MCF 10A (cell line): ENCODE results near the gene FOXC2. TPM values are rescaled to one million over a fixed set of nuclear protein-coding genes. Genes with fewer than 3 reads are reported as not detected.
"Not testable (repeated sequence)": the region's sequence is repeated elsewhere in the genome, so short reads cannot be mapped to it uniquely, and the experiment has no call there.

Source experiments
- BruUV-seq: library from RNA; stranded (reverse); fragments of 400-500 nt; replicated peaks from 2 replicates; lab custom pipeline; 2021; lab: Mats Ljungman, UMichigan
- CTCF ChIA-PET: fragments of 300-600 bp; sonication (Branson Sonifier 250); formaldehyde crosslinking; extraction: SDS; loops from one replicate; lab custom pipeline; 2021; ENCODE audit warnings: antibody characterized with exemption, inconsistent platforms; lab: Yijun Ruan, JAX
- POLR2A ChIA-PET: fragments of 300-600, 350-650 bp; sonication (Branson Sonifier 250); formaldehyde crosslinking; extraction: SDS; loops from one replicate; lab custom pipeline; 2020; ENCODE audit warnings: antibody characterized with exemption, inconsistent platforms; lab: Yijun Ruan, JAX
- DNase-seq: peaks from one replicate; pipeline ENCODE4 v3.0.0-alpha.2; 2018; ENCODE audit not compliant: unreplicated experiment
- H3K27ac Mint-ChIP-seq: one replicate; pipeline ENCODE4 v1.8.0; 2022; ENCODE audit warnings: mild to moderate bottlenecking, low read depth, mixed read lengths; ENCODE audit not compliant: unreplicated experiment
- H3K27me3 Mint-ChIP-seq: one replicate; pipeline ENCODE4 v1.8.0; 2022; ENCODE audit warnings: mixed read lengths; ENCODE audit not compliant: insufficient read depth, unreplicated experiment
- H3K36me3 Mint-ChIP-seq: one replicate; pipeline ENCODE4 v1.8.0; 2022; ENCODE audit warnings: mild to moderate bottlenecking, moderate library complexity, mixed read lengths; ENCODE audit not compliant: insufficient read depth, unreplicated experiment
- H3K4me1 Mint-ChIP-seq: one replicate; pipeline ENCODE4 v1.8.0; 2022; ENCODE audit warnings: mixed read lengths; ENCODE audit not compliant: insufficient read depth, unreplicated experiment
- H3K4me3 Mint-ChIP-seq: one replicate; pipeline ENCODE4 v1.8.0; 2022; ENCODE audit warnings: mild to moderate bottlenecking, moderate library complexity, mixed read lengths; ENCODE audit not compliant: unreplicated experiment
- H3K9me3 Mint-ChIP-seq: one replicate; pipeline ENCODE4 v1.8.0; 2022; ENCODE audit warnings: mixed read lengths; ENCODE audit not compliant: unreplicated experiment
- CTCF ChIP-seq: fragments of 200-600 bp; IDR thresholded peaks from one replicate; pipeline ENCODE4 v1.8.0; 2022; ENCODE audit warnings: antibody characterized with exemption, mild to moderate bottlenecking; ENCODE audit not compliant: unreplicated experiment
- intact Hi-C: fragments of 100-400 bp; cut with micrococcal nuclease; formaldehyde crosslinking; loops from 2 replicates; pipeline ENCODE4 v1.14.1; 2022
- total RNA-seq: library from RNA; stranded (reverse); gene quantifications from 2 replicates; pipeline ENCODE4 v1.2.3, GENCODE V29; 2022

Gene FOXC2
- total RNA-seq, 1 experiment from 2014 or later: 22.5 TPM

DNA sequence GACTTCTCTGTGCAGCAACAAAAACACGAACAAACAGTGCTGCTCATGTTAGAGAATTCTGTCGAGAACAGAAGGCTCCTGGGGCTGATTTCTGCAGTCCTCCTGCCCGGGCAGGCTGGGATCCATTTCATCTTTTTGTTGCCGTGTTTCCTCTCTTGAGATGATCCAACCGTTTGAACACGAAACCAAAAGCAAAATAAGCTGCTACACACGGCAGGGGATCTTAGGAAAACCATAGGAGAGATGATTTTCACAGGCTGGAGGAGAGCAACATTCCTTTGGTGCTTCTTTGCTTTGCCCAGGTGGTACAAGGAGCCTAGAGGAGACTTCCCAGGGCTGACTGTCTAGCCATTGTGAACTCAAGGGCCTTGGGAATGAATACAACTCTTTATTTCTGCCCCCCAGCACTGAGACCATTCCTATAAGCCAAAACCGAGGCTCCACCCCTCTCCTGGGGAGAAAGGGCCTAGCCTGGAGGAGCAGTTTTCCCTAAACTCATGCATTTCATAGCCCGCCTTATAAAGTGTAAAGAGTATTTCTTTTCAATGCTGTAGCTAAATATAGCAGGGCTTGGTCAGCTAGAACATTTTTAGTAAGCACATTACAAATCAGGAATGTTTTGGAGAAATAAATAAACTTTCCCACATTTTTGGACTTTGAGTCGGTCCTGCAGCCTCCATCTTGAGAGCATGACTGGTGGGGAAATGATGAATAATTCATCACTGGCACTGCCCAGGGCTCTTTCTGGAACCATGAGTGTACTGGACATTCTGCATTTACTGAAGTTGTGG is 19.4 kb downstream of the FOXC2 start:
- no peak for DNase-seq
- no peaks in the 10 kb centered on the region for H3K27me3 Mint-ChIP-seq
- intact Hi-C loops: no loop called here
- BruUV-seq: no TSS peak
- H3K36me3 Mint-ChIP-seq: no peaks in the 10 kb centered on the region
- ChIA-PET CTCF (no interaction called here), POLR2A (no interaction called here)
- TF ChIP-seq CTCF: no peak
- peaks cover 1% of the 10 kb centered on the region for H3K9me3 Mint-ChIP-seq
- no peak overlapping the region for H3K4me3 Mint-ChIP-seq
- H3K27ac Mint-ChIP-seq: no peak overlapping the region
- peaks cover 10% of the 10 kb centered on the region for H3K4me1 Mint-ChIP-seq

GRCh38 chr16:86587487-86587886 is 20.9 kb downstream of the FOXC2 start:
- intact Hi-C loops: no loop called here

GRCh38 chr16:86587955-86588354 is 21.3 kb downstream of the FOXC2 start:
- CTCF ChIA-PET, H3K9me3 Mint-ChIP-seq, DNase-seq, H3K4me3 Mint-ChIP-seq, intact Hi-C loops, H3K27me3 Mint-ChIP-seq, H3K36me3 Mint-ChIP-seq, BruUV-seq, H3K27ac Mint-ChIP-seq, POLR2A ChIA-PET: not testable (repeated sequence)
- peaks cover 10% of the 10 kb centered on the region for H3K4me1 Mint-ChIP-seq

More at GRCh38 chr16:86587487-86587886, 20.9 kb downstream of the FOXC2 start:
- H3K4me3 Mint-ChIP-seq: no peak overlapping the region
- no peaks in the 10 kb centered on the region for H3K27me3 Mint-ChIP-seq
- no peak for TF ChIP-seq CTCF
- CTCF ChIA-PET: no interaction called here
- POLR2A ChIA-PET: no interaction called here
- peaks cover 10% of the 10 kb centered on the region for H3K4me1 Mint-ChIP-seq
- H3K27ac Mint-ChIP-seq: no peak overlapping the region
- H3K36me3 Mint-ChIP-seq: no peaks in the 10 kb centered on the region
- BruUV-seq: no TSS peak
- H3K9me3 Mint-ChIP-seq: peaks cover 8% of the 10 kb centered on the region
- no peak for DNase-seq

DNA sequence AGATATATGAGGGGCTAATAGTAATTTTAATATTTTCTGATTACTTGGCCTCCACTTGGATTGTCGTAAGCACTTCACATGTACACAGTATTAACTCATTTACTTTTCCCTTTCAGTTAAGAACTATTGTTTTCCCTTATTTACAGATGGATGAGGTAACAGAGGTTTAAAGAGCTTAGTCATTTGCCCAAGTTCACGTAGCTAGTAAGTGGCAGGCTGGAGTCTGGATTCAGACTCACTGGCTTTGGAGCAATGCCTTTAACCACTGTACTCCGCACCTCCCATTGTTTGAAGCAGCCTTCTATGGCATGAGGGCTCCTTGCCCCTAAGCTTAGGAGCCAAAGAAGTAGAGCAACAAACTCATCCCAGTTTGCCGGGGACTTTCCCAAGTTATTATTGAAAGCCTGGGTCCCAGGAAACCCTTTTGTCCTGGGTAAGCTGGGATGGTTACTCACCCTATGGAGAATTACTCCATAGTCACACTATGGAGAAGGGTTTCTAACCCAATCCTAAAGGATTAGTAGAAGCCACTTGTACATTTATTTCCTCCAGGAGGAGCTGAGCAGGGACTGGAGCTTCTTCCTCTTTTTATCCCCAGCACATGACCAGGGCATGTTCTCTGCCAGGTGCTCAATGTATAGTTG is 24.0 kb downstream of the FOXC2 start:
- no peak for TF ChIP-seq CTCF
- DNase-seq: peak; percentile 75
- intact Hi-C loops: loop anchor here (2.0 to 5.0 kb wide), 2 partner anchors 14 to 172 kb away; no protein-coding TSS in a partner anchor
- no TSS peak for BruUV-seq
- ChIA-PET CTCF (interaction anchor here (0.8 to 1.1 kb wide), 3 partner anchors 14 to 21 kb away, joined by 3 to 4 read pairs (median 3); no protein-coding TSS in a partner anchor), POLR2A (interaction anchor here (1.1 to 1.5 kb wide), 2 partner anchors 14 to 74 kb away, joined by 4 to 5 read pairs; no protein-coding TSS in a partner anchor)
- Mint-ChIP-seq H3K36me3 (no peaks in the 10 kb centered on the region), H3K27ac (peak overlapping the region; percentile 47), H3K9me3 (peaks cover 8% of the 10 kb centered on the region), H3K4me3 (no peak overlapping the region), H3K4me1 (peaks cover 3% of the 10 kb centered on the region), H3K27me3 (no peaks in the 10 kb centered on the region)
